Uterus (tissue), 2 donors: Measurements from ENCODE around the gene SHB.

Source experiments
- CTCF ChIP-seq, 4 experiments: fragments of 200-600 bp in 2 of 4; fragments of 450-650 bp in 2 of 4; sonication (generic) in 2 of 4; IDR thresholded peaks; one replicate each; pipeline ENCODE4 v1.5.1; 2016 to 2019; ENCODE audit warnings: antibody characterized with exemption in 4 of 4, mild to moderate bottlenecking in 2 of 4, moderate library complexity in 1 of 4
- POLR2A ChIP-seq, 2 donors: fragments of 450-650 bp; IDR thresholded peaks; one replicate each; pipeline ENCODE4 v1.6.1; 2016; ENCODE audit warnings: antibody characterized with exemption in 2 of 2, mild to moderate bottlenecking in 1 of 2, moderate library complexity in 1 of 2

- TF ChIP-seq POLR2A (IDR thresholded peaks at IDR 0.05) = no peak
- no peak for TF ChIP-seq CTCF (IDR thresholded peaks at IDR 0.05)
These were observed 112.6 kb downstream of the SHB start for GRCh38 chr9:37956423-37956820.
